HL-60 (cell line): ENCODE results near the gene FRRS1L.

ENCODE experiments used
- DNase-seq, 2 experiments: peaks; one replicate each; pipeline ENCODE4 v3.0.0-alpha.2; 2010 to 2020; ENCODE audit warnings: low read depth in 1 of 2, low spot score in 1 of 2
- H3K27ac ChIP-seq: fragments of 250-450 bp; sonication (Bioruptor Pico); replicated peaks from 2 replicates; pipeline ENCODE4 v1.5.1; 2020; ENCODE audit warnings: mild to moderate bottlenecking, moderate library complexity
- H3K27me3 ChIP-seq: fragments of 250-450 bp; sonication (Bioruptor Pico); 2 replicates; pipeline ENCODE4 v1.5.1; 2021; ENCODE audit warnings: mild to moderate bottlenecking, moderate library complexity; ENCODE audit not compliant: insufficient read depth, poor library complexity, severe bottlenecking
- H3K4me3 ChIP-seq: replicated peaks from 2 replicates; pipeline ENCODE4 v1.5.1; 2011; ENCODE audit warnings: mild to moderate bottlenecking, control low read depth, low read length; ENCODE audit not compliant: insufficient read depth
- GABPA ChIP-seq: IDR thresholded peaks from 2 replicates; pipeline ENCODE4 v1.6.1; 2012; ENCODE audit warnings: low read depth
- POLR2AphosphoS5 ChIP-seq: IDR thresholded peaks from 2 replicates; pipeline ENCODE4 v1.6.1; 2012; ENCODE audit warnings: low read depth
- REST ChIP-seq: IDR thresholded peaks from 2 replicates; pipeline ENCODE4 v1.6.1; 2012; ENCODE audit warnings: low read depth; ENCODE audit not compliant: insufficient replicate concordance
- SPI1 ChIP-seq: IDR thresholded peaks from 2 replicates; pipeline ENCODE4 v1.6.1; 2012; ENCODE audit warnings: low read depth, mild to moderate bottlenecking, borderline replicate concordance
- TF ChIP-seq, protein P1 (sequence below): IDR thresholded peaks from one replicate; pipeline ENCODE4 v1.5.1; 2011; ENCODE audit warnings: low read length, control low read depth, inconsistent platforms; ENCODE audit not compliant: insufficient read depth

Gene FRRS1L

DNA sequence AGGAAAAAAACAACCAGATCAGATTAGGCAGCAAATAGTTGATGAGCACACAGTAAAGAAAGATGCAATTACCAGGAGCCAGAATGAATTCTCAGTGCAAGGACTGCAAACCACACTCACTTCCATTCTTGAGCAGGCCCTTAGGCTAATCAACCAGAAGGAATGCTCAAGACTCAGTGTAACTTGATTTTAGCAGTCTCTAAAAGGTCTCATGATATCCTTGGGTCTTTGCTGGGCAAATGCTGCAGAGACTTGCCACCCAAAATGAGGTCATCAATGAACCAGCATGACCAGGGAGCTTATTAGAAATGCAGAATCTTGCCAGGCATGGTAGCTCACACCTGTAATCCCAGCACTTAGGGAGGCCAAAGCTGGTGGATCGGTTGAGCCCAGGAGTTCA is 27.2 kb downstream of the FRRS1L start:
- no peaks in the 10 kb centered on the region for H3K27me3 ChIP-seq
- TF ChIP-seq, protein P1, sequence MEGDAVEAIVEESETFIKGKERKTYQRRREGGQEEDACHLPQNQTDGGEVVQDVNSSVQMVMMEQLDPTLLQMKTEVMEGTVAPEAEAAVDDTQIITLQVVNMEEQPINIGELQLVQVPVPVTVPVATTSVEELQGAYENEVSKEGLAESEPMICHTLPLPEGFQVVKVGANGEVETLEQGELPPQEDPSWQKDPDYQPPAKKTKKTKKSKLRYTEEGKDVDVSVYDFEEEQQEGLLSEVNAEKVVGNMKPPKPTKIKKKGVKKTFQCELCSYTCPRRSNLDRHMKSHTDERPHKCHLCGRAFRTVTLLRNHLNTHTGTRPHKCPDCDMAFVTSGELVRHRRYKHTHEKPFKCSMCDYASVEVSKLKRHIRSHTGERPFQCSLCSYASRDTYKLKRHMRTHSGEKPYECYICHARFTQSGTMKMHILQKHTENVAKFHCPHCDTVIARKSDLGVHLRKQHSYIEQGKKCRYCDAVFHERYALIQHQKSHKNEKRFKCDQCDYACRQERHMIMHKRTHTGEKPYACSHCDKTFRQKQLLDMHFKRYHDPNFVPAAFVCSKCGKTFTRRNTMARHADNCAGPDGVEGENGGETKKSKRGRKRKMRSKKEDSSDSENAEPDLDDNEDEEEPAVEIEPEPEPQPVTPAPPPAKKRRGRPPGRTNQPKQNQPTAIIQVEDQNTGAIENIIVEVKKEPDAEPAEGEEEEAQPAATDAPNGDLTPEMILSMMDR: no peak
- TF ChIP-seq GABPA (no peak), POLR2AphosphoS5 (no peak), SPI1 (no peak), REST (no peak)
- H3K4me3 ChIP-seq: no peak overlapping the region
- H3K27ac ChIP-seq: no peak overlapping the region
- no peak for DNase-seq

GRCh38 chr9:109138421-109138820 is 28.6 kb downstream of the FRRS1L start:
- H3K27ac ChIP-seq: no peak overlapping the region
- no peaks in the 10 kb centered on the region for H3K27me3 ChIP-seq
- no peak for DNase-seq
- TF ChIP-seq GABPA: no peak
- TF ChIP-seq, protein P1: no peak
- TF ChIP-seq SPI1: no peak
- TF ChIP-seq REST: no peak
- no peak for TF ChIP-seq POLR2AphosphoS5
- H3K4me3 ChIP-seq: no peak overlapping the region

- no peak for DNase-seq
- H3K27ac ChIP-seq: no peak overlapping the region
- H3K4me3 ChIP-seq: no peak overlapping the region
- H3K27me3 ChIP-seq: no peaks in the 10 kb centered on the region
- TF ChIP-seq SPI1 (no peak), GABPA (no peak), POLR2AphosphoS5 (no peak), REST (no peak)
- TF ChIP-seq, protein P1: no peak
Observed at GRCh38 chr9:109134167-109134578, 32.9 kb downstream of the FRRS1L start.
